Fibroblast of peridontal ligament (primary cell): ENCODE results near the gene TRPM1.

Source experiments
- DNase-seq: peaks from one replicate; pipeline ENCODE4 v3.0.0-alpha.2; 2010; ENCODE audit errors: extremely low read depth

Gene TRPM1

GRCh38 chr15:31020542-31020941 lies 81.0 kb downstream of the TRPM1 start:
- no peak for DNase-seq

GRCh38 chr15:31019986-31020385 lies 81.5 kb downstream of the TRPM1 start:
- DNase-seq: no peak

- no peak for DNase-seq
These were observed 84.2 kb downstream of the TRPM1 start for GRCh38 chr15:31017311-31017710.

- peak; percentile 38 for DNase-seq
These were observed 85.0 kb downstream of the TRPM1 start for GRCh38 chr15:31016446-31016915.

GRCh38 chr15:31014608-31014925 lies 87.0 kb downstream of the TRPM1 start:
- DNase-seq: no peak

GRCh38 chr15:31013863-31014607 lies 87.5 kb downstream of the TRPM1 start:
- DNase-seq: no peak

- no peak for DNase-seq
These were observed 89.1 kb downstream of the TRPM1 start for GRCh38 chr15:31012455-31012854.

GRCh38 chr15:31010036-31010435 lies 91.5 kb downstream of the TRPM1 start:
- DNase-seq: no peak

- DNase-seq: no peak
These were observed 95.9 kb downstream of the TRPM1 start for GRCh38 chr15:31005660-31006059.

- no peak for DNase-seq
These were observed 97.2 kb downstream of the TRPM1 start for GRCh38 chr15:31004220-31004733.

GRCh38 chr15:31001702-31002101 lies 99.8 kb downstream of the TRPM1 start:
- no peak for DNase-seq

- DNase-seq: no peak
These were observed 101.8 kb downstream of the TRPM1 start for GRCh38 chr15:30999729-31000128.

- no peak for DNase-seq
These were observed 104.3 kb downstream of the TRPM1 start for GRCh38 chr15:30997270-30997669.

- DNase-seq: no peak
These were observed 109.2 kb downstream of the TRPM1 start for GRCh38 chr15:30992249-30992864.

GRCh38 chr15:30991255-30992235 lies 110.0 kb downstream of the TRPM1 start, which contains the start of gene MTMR10:
Gene MTMR10 (minus strand): TSS chr15:30991628. CDS start chr15:30991506, 122 bp downstream.
- DNase-seq: peak; percentile 63

- DNase-seq: peak; percentile 44
These were observed 110.9 kb downstream of the TRPM1 start for GRCh38 chr15:30990446-30991254.

GRCh38 chr15:30990036-30990435 lies 111.5 kb downstream of the TRPM1 start:
- DNase-seq: peak; percentile 11

GRCh38 chr15:30985081-30985531 lies 116.4 kb downstream of the TRPM1 start:
- DNase-seq: peak; percentile 34

- no peak for DNase-seq
These were observed 117.0 kb downstream of the TRPM1 start for GRCh38 chr15:30984542-30984941.

GRCh38 chr15:30984118-30984517 lies 117.4 kb downstream of the TRPM1 start:
- peak; percentile 12 for DNase-seq

GRCh38 chr15:30979457-30979856 lies 122.1 kb downstream of the TRPM1 start:
- DNase-seq: no peak
